ENCODE measurements around the gene LGMN.

Gene LGMN

DNA sequence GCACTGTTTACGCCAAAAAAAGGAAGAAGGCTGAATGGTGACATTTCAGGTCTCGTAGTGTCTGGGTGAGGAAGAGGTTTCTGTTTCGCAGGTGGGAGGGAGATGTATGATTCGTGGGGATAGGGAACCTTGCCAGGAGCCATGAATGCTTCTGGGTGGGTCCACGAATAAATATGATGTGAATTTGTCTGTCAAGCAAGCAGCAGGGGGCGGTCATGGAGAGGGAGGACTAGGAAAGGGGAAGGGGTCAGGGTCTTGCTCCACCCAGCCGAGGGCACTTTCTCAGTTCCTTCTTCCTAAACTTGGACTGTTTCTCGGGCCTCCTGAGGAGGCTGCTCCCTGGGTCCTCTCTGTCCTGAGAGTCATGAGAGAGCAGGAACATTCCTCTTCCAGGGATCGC lies 72.5 kb downstream of the LGMN start:
- no peak for DNase-seq (ENCODE audit: low spot score)

- DNase-seq (ENCODE audit: low spot score) = no peak
Observed at GRCh38 chr14:92675421-92675820, 73.0 kb downstream of the LGMN start.

DNA sequence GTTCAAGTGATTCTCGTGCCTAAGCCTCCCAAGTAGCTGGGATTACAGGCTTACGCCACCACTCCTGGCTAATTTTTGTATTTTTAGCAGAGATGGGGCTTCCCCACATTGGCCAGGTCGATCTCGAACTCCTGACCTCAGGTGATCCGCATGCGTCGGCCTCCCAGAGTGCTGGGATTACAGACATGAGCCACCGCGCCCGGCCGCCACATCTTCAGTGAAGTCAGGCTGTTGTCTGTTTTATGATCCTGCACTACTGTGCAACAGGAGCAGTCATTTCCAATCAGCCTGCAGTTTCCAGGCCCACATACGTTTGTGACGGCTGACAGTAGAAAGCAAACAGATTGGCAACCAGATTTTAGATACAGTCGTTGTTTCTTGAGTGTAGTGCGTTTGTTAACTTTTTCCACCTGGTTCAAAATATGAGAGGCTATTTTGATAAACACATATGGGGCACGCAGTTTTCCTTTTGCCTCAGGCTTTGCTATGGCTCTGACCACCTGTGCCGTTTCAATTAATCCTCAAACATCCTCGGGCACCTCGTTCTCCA lies 74.8 kb downstream of the LGMN start:
- no peak for DNase-seq (ENCODE audit: low spot score)

- no peak for DNase-seq (ENCODE audit: low spot score)
Observed at GRCh38 chr14:92670643-92671366, 77.6 kb downstream of the LGMN start.

- no peak for DNase-seq (ENCODE audit: low spot score)
Observed at GRCh38 chr14:92670160-92670559, 78.3 kb downstream of the LGMN start.

DNA sequence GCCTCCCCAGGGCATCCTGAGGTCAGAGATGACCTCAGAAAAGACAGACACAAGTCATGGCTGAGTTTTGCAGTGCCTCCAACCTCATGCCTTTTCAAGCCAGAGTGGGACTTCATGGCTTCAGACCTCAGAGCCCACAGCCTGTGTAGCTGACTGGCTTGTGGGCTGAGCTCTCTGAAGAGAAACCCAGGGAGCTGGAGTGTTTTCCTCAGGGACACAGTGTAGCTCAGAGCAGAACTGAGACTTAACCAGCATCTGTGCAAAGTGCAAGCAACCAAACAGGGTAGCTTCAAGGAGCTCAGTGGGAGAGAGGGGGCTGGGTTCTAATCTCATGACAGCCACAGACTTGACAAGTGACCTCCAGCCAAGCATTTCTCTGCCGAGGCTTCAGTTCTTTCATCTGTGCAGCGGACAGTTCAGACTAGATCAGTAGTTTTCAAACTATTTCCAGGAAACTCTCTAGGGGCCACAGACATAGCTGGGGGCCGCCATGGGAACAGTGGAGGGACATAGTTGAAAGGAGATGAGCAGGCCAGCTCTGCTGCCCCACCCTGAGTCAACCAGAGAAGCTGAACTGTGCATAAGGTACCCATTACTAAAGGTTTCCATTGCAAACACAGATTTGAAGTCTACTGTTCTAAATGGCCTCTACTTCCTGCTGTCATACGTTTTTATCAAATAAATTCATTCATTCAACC lies 80.0 kb downstream of the LGMN start:
- no peak for DNase-seq (ENCODE audit: low spot score)

DNA sequence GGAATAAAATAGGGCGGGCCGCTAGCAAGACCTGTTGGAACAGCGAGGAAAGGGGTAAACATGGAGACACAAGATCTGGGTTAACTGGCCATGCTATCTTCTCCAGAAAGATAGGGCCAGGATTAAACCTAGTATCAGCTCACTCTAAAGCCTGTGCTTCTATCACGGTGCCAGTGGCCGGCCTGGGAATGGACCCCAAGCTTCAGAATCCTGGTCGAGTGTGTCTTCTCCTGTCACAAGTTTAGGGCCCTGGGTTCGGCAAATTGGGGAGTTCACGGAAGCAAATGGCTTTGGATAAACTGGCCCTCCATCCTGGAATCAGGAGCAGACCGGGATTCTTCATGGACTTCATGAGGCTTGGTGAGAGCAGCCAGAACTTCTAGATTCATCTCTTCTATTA lies 82.2 kb downstream of the LGMN start:
- no peak for DNase-seq (ENCODE audit: low spot score)

- DNase-seq (ENCODE audit: low spot score) = no peak
Observed at GRCh38 chr14:92665661-92666110, 82.7 kb downstream of the LGMN start.

- no peak for DNase-seq (ENCODE audit: low spot score)
Observed at GRCh38 chr14:92663049-92663448, 85.4 kb downstream of the LGMN start.

GRCh38 chr14:92660571-92660970 lies 87.9 kb downstream of the LGMN start:
- no peak for DNase-seq (ENCODE audit: low spot score)

GRCh38 chr14:92659765-92660561 lies 88.5 kb downstream of the LGMN start:
- DNase-seq (ENCODE audit: low spot score) = no peak

GRCh38 chr14:92658684-92659083 lies 89.7 kb downstream of the LGMN start:
- DNase-seq (ENCODE audit: low spot score) = no peak

GRCh38 chr14:92658160-92658559 lies 90.3 kb downstream of the LGMN start:
- no peak for DNase-seq (ENCODE audit: low spot score)

DNA sequence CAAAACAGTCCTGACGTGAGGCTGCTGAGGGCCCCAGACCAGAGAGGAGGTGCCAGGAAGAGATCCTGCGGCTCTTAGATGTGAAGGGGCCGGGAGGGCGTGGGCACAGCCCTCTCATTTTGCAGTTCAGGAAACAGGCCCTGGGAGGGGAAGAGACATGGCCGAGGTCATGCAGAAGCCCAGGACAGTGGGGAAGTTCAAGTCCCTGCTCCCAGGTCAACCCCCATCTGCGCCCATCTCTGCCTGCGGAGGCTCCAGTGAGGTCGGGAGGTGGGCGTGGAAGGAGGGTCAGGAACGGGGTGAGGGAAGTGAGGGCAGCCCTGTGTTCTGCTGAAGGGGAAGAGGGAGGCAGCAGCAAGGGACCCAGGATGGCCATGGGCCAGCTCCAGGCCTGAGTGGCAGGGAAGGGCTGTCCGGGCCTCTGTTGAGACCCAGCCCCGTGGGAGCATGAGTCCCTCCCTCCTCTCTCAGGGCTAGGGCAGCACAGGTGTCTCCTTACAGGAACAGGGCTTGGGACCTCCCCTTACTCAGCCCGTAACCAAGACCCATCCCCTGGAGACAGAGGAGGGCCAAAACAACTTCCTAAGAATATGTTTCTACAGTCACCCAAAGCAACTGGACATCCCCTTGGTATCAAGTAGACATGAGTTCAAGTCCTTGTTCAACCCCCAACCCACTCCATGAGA lies 90.8 kb downstream of the LGMN start:
- no peak for DNase-seq (ENCODE audit: low spot score)

DNA sequence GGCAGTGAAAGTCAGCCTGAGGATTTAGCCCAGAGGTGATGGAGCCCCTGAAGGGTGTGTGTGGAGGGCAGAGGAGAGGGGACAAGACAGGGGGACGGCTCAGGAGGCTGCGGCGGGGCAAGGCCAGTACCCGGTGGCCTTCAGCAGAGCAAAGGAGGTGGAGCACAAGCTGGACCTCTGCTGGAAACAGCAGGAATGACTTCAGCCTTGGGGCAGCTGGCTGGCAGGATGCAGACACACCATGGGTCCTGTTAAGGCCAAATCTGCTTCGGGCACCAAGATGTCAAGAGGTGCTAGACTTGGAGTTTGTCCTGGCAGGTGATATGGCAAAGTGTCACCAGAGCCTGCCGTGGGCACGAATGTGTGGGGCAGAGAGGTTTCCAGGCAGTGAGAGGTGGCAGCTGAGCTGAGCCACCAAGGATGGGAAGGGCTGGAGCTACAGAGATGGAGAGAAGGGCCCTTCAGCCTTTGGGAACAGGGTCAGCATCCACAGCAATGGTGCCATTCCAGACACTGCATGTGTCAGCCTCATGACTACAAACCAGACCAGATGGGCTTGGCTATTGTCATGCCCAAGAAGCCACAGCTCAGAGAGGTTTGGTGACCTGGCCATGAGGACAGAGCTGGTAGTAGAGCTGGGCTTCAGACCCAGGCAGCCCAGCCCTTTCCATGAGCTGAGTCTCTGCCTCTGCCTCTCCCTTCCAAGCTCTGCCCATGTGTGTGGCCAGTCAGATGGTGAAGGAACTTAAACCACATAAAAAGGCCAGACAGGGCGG lies 91.9 kb downstream of the LGMN start:
- DNase-seq (ENCODE audit: low spot score) = no peak

- no peak for DNase-seq (ENCODE audit: low spot score)
Observed at GRCh38 chr14:92655419-92656201, 92.8 kb downstream of the LGMN start.

- DNase-seq (ENCODE audit: low spot score) = no peak
Observed at GRCh38 chr14:92654239-92654901, 94.1 kb downstream of the LGMN start.
